ENCODE measurements around the gene CHAT.

DNA sequence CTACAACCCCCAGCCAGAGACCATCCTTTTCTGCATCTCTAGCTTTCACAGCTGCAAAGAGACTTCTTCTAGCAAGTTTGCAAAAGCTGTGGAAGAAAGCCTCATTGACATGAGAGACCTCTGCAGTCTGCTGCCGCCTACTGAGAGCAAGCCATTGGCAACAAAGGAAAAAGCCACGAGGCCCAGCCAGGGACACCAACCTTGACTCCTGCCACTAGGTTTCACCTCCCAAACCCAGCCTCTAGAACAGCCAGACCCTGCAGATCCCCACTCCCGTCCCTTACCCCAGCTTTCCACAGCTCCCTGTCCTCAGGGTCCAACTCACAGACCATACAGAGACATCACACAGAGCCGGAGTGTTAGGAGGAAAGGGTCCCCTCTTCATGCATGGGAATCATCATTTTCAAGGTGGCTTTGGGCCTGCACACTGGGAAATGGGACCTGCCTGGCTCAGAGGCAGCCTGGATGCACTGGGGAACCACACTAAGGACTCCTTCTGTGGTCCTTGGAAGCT, 51.1 kb downstream of the CHAT start:
- no peak for TF ChIP-seq EZH2 (IDR thresholded peaks at IDR 0.05; ENCODE audit: insufficient read depth, poor library complexity, severe bottlenecking)
- TF ChIP-seq EZH2phosphoT487 (IDR thresholded peaks at IDR 0.05; ENCODE audit: insufficient read depth, low read depth): no peak
